SJSA1 (cell line): ENCODE measurements around the gene OSTM1. TPM values are rescaled to one million over a fixed set of nuclear protein-coding genes. Genes with fewer than 3 reads are reported as not detected.

Experiments
- DNase-seq, 2 experiments: peaks; one replicate each; pipeline ENCODE4 v3.0.0-alpha.2; 2015 to 2020; ENCODE audit warnings: low spot score in 2 of 2, low read depth in 1 of 2
- H3K27ac ChIP-seq: fragments of 250-450 bp; sonication (Bioruptor Pico); 2 replicates; pipeline ENCODE4 v1.5.1; 2020; ENCODE audit warnings: mild to moderate bottlenecking, moderate library complexity
- H3K27me3 ChIP-seq: fragments of 250-450 bp; sonication (Bioruptor Pico); replicated peaks from 2 replicates; pipeline ENCODE4 v1.5.1; 2020; ENCODE audit warnings: mild to moderate bottlenecking, moderate library complexity
- H3K36me3 ChIP-seq: fragments of 250-450 bp; sonication (Bioruptor Pico); 2 replicates; pipeline ENCODE4 v1.5.1; 2020; ENCODE audit warnings: mild to moderate bottlenecking
- H3K4me1 ChIP-seq: fragments of 250-450 bp; sonication (Bioruptor Pico); replicated peaks from 2 replicates; pipeline ENCODE4 v1.6.1; 2021; ENCODE audit warnings: mild to moderate bottlenecking
- H3K4me3 ChIP-seq: fragments of 250-450 bp; sonication (Bioruptor Pico); 2 replicates; pipeline ENCODE4 v1.5.1; 2020; ENCODE audit warnings: mild to moderate bottlenecking
- H3K9me3 ChIP-seq: fragments of 250-450 bp; sonication (Bioruptor Pico); replicated peaks from 2 replicates; pipeline ENCODE4 v1.5.1; 2020; ENCODE audit warnings: mild to moderate bottlenecking
- total RNA-seq: library from RNA; depleted of rRNA; stranded (reverse); fragments of >200 nt; shearing (Covaris generic); gene quantifications from 2 replicates; pipeline ENCODE4 v1.2.3, GENCODE V29; 2014

OSTM1 gene
- total RNA-seq, 1 experiment from 2014 or later, result 123 TPM

DNA sequence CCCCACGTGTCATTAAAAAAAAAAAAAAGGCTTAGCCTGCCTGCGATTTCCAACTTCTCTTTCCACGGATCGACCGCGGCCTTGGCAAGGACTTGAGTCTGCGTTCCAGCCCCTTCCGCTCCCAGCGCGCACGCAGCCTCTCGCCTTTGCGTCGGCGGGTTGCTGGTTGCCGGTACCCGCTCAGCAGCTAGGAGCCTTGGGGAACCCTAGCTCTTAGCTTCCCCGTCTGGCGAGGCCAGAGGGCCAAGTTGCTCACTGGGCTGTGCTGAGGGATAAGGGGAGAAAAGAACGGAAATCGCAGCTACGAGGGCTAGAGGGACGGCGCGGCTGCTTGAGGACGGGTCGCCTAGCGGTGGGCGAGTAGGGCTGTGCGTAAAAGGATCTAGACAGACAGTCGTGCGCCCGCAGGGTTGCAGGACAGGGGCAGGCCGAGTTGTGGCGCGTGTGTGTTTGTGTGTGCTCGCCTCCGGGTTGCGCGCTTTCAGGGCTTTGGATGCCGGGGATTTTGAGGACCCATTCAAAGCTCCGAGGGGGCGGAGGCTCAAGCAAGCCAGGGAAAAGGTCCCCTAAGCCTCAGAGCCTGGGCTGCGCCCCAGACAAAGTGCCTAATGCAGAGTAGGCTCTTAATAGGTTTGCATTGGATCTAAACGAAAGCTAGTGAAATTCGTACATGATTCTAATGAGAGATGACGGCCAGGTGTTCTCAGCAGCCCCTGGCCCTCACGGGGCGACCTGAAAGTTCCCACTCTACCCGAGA, 40.5 kb upstream of the OSTM1 start:
- Histone ChIP-seq H3K4me3 (peak overlapping the region; percentile 26), H3K27me3 (peaks cover 18% of the 10 kb centered on the region), H3K9me3 (no peaks in the 10 kb centered on the region; the same call in 1 of the 2 replicates), H3K27ac (no peak overlapping the region), H3K4me1 (peaks cover 26% of the 10 kb centered on the region), H3K36me3 (no peaks in the 10 kb centered on the region)
- DNase-seq, result peak in 1 of 2 experiments; percentile 43

DNA sequence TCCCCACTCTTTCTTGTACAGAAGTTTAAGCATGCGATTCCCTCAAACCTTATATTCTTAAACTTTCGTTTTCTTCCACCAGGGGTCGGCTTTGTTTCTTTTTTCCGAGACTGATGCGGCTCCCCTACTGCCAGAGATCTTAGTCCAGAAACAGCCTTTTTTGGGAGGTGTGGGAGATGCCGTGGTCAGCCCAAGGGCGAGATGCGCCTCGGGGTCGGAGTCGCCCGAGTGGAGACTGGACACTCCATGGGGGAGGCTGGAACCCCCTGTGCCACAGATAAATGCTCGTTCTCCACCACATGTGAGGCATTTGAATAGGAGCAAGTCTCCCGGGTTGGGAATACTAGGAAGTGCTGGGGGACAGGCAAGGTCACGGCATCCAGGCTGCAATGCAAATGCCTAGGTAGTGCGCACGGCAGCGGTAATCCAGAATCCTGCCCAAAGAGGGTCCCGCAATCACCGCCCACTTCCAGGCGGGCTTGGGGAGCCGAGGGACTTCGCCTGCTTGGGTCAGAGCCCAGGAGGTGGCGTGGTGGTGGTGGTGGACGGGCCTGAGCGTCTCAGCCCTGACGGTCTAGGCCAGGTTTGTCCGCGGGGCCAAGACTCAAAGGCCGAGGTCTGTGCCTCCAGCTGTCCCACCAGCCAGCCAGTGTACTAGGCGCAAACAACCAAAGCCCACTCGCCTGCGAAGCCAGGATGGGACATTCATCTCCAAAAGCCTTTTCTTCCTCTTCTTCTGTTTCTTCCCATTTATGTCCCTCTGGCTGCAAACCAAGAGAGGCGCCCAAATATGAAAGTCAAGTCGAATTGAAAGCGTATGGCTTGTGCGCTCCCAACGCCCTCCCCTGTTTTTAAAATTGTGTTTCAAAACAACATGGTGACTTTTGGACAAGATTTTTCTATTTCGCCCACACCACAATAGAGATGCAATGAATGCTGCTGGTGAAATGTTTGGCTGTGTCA, 39.3 kb upstream of the OSTM1 start:
- peaks cover 23% of the 10 kb centered on the region for H3K4me1 ChIP-seq
- H3K27ac ChIP-seq, result no peak overlapping the region
- DNase-seq, result peak in 1 of 2 experiments; percentile 68
- no peak overlapping the region for H3K4me3 ChIP-seq
- no peaks in the 10 kb centered on the region for H3K9me3 ChIP-seq
- no peaks in the 10 kb centered on the region for H3K36me3 ChIP-seq
- H3K27me3 ChIP-seq, result peaks cover 11% of the 10 kb centered on the region

DNA sequence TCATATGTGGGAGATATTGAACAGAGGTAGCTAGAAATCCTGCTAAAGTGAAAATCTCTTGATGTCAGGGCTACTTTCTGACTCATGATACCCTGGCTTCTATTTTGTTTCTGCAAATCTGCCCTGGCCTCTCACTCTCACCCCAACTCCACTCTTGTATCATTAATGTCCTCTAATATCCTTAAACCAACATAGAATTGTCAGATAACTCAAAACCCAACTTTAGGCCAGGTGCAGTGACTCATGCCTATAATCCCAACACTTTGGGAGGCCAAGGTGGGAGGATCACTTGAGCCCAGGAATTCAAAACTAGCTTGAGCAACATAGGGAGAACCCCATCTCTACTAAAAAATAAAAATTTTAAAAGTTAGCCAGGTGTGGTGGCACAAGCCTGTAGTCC, 33.8 kb upstream of the OSTM1 start:
- no peak for DNase-seq
- Histone ChIP-seq H3K27ac (no peak overlapping the region), H3K27me3 (no peaks in the 10 kb centered on the region), H3K9me3 (no peaks in the 10 kb centered on the region), H3K4me1 (peaks cover 26% of the 10 kb centered on the region), H3K4me3 (no peak overlapping the region), H3K36me3 (no peaks in the 10 kb centered on the region)

DNA sequence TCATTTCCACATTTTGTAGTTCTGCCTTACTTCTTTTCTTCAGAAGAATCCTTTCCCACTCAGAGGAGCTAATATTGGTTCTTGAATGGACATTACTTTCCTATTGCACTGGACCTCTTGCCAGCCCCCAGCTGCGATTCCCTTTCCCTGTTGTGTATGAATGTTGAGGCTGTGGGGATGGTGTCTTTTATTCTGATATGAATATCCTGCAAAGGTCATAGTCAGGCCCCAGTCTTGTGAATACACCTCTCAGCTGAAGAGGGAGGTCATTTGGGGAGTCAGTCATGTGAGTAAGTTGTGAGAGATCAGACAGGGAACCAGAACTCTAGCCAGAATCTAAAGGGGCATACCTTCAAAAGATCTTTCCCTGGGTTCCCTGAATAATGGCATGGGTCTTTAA, 32.6 kb upstream of the OSTM1 start:
- DNase-seq, result no peak
- Histone ChIP-seq H3K4me1 (peaks cover 24% of the 10 kb centered on the region), H3K27me3 (no peaks in the 10 kb centered on the region), H3K4me3 (no peak overlapping the region), H3K27ac (no peak overlapping the region), H3K36me3 (no peaks in the 10 kb centered on the region), H3K9me3 (no peaks in the 10 kb centered on the region)

DNA sequence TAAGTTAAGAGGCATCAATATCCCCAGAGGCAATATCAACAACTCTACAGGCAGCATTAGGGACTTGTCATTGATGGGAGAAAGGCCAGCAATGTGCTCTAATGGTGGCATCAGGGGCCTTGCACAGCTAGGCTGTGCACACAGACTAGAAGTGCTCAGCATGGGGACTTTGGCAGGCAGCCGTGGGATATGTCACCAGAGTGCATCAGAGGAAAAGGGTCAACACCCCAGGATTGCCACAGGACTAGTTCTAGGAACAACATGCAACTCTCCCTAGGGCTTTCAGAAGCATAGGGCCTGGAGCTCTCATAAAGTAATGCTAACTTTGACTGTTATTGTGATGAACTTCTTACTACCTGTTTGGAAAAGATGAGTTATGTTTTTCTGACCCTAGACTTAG, 32.2 kb upstream of the OSTM1 start:
- H3K9me3 ChIP-seq, result no peaks in the 10 kb centered on the region
- no peak overlapping the region for H3K27ac ChIP-seq
- no peaks in the 10 kb centered on the region for H3K27me3 ChIP-seq
- no peaks in the 10 kb centered on the region for H3K36me3 ChIP-seq
- H3K4me3 ChIP-seq, result no peak overlapping the region
- DNase-seq, result no peak
- peaks cover 24% of the 10 kb centered on the region for H3K4me1 ChIP-seq

DNA sequence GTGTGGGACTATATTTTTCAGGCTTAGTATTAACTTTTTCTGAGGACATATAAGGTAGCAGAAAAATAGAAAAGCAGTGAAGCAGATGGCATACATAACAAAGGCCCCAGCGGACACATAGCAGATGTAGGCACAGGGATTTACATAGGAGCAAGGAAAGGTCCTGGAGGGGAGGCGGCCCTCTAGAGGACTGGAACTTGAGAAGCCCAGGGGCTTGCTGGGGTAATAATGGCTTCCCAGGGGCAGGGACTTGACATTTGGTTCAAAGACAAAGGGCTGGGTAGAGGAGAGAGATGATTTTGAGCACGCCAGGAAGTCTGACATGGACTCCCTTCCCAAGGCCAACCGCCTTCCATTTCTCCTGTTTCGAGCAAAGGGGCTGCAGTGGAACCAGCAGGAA, 31.7 kb upstream of the OSTM1 start:
- peak overlapping the region; percentile 82 for H3K27ac ChIP-seq
- no peaks in the 10 kb centered on the region for H3K9me3 ChIP-seq
- no peaks in the 10 kb centered on the region for H3K36me3 ChIP-seq
- no peak for DNase-seq
- H3K4me3 ChIP-seq, result no peak overlapping the region
- peaks cover 24% of the 10 kb centered on the region for H3K4me1 ChIP-seq
- H3K27me3 ChIP-seq, result no peaks in the 10 kb centered on the region

DNA sequence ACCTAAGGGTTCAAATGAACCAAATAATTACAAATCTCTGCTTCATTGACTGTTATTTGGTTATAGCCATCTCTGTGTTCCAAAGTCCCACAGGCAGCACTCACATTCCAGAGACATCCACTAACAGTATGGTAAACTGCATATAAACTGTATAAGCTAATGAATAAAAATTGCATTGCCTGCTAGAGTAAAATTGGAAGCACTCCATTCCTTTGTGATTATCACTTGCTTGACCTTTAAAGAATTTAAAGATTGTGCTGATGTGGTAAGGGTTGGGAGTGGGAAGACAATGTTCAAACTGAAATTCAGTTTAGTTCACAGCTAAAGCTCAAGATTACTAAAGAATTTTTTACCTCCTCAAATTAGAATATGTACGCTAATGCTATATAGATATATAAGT, 31.0 kb upstream of the OSTM1 start:
- Histone ChIP-seq H3K36me3 (no peaks in the 10 kb centered on the region), H3K27me3 (no peaks in the 10 kb centered on the region), H3K4me3 (no peak overlapping the region), H3K9me3 (no peaks in the 10 kb centered on the region), H3K27ac (peak overlapping the region; percentile 82), H3K4me1 (peaks cover 24% of the 10 kb centered on the region)
- peak in 1 of 2 experiments; percentile 51 for DNase-seq

DNA sequence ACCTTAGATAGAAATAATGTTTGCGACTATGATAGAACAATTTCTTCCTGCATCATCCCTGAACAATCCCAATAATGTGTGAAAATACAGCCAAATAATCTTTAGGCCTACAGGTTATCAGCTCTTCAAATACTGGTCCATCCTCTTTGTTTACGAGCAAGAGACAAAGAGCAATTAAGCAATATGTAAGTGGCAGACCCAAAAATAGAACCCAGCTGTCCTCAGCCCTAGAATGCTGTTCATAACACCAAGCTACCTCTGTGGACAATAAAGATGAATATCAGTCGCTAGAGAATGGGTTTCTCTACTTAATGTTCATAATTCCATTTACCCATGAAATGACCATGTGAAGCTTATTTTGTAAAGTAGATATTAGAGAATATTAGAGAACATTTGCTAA, 28.4 kb upstream of the OSTM1 start:
- no peaks in the 10 kb centered on the region for H3K27me3 ChIP-seq

DNA sequence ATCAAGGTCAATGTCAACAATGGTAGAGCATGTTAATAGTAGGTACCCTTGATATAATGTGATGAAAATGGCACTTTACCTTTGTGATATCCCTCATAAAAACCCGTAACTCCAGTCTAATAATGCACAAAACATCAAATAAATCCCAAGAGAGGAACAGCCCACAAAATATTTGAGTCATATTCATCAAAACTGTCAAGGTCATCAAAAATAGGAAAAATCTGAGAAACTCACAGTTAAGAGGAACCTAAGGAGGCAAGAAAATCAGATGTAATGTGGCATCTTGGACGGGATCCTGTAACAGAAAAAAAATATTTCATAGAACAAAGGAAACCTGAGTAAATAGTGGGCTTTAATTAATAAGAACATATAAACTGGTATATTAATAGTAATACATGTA, 25.5 kb upstream of the OSTM1 start:
- no peaks in the 10 kb centered on the region for H3K36me3 ChIP-seq
- no peaks in the 10 kb centered on the region for H3K27me3 ChIP-seq
- no peak for DNase-seq
- H3K9me3 ChIP-seq, result no peaks in the 10 kb centered on the region
- no peak overlapping the region for H3K4me3 ChIP-seq
- no peak overlapping the region for H3K27ac ChIP-seq
- H3K4me1 ChIP-seq, result peaks cover 3% of the 10 kb centered on the region

More for the DNA sequence above, 28.4 kb upstream of the OSTM1 start:
- no peak for DNase-seq
- Histone ChIP-seq H3K4me1 (peaks cover 24% of the 10 kb centered on the region), H3K27ac (no peak overlapping the region), H3K4me3 (no peak overlapping the region), H3K9me3 (no peaks in the 10 kb centered on the region), H3K36me3 (no peaks in the 10 kb centered on the region)

DNA sequence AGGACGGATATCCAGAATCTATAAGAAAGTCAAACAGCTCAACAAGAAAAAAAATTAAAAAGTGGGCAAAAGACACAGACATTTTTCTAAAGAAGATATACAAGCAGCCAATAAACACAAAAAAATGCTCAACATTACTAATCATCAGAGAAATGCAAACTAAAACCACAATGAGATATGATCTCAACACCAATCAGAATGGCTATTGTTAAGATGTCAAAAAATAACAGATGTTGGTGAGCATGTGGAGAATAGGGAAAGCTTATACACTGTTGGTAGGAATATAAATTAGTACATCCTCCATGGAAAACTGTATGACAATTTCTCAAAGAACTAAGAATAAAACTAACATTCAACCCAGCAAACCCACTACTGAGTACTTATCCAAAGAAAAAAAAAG, 23.3 kb upstream of the OSTM1 start:
- no peak for DNase-seq
- Histone ChIP-seq H3K4me1 (no peaks in the 10 kb centered on the region), H3K4me3 (no peak overlapping the region), H3K27me3 (no peaks in the 10 kb centered on the region), H3K9me3 (no peaks in the 10 kb centered on the region), H3K36me3 (no peaks in the 10 kb centered on the region), H3K27ac (no peak overlapping the region)

DNA sequence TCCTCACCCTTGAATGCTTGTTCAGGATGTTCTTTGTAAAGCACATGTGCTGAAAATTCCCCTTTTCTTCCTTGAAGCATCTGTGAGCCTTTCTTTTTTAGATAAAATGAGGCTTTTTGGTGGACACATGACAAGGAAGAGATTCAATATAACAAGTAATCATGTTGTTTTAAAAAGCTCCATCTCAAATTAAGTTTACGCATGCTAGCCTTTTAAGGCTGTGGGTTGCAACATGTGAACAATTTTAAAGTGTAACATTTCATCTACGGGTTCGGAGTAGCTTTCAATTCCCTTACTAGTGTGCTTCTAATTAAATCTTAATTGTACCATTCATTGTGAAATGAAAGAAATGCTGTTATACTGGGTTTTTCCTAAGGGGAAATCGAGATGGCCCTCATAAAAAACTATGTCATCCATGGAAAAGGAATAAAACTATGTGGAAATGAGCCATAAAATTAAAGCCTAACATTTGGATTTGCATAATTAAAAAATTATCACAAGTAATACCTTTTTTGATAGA, 19.3 kb upstream of the OSTM1 start:
- H3K27ac ChIP-seq, result no peak overlapping the region
- H3K27me3 ChIP-seq, result no peaks in the 10 kb centered on the region
- no peaks in the 10 kb centered on the region for H3K4me1 ChIP-seq
- no peak for DNase-seq
- H3K9me3 ChIP-seq, result no peaks in the 10 kb centered on the region
- no peak overlapping the region for H3K4me3 ChIP-seq
- H3K36me3 ChIP-seq, result no peaks in the 10 kb centered on the region

DNA sequence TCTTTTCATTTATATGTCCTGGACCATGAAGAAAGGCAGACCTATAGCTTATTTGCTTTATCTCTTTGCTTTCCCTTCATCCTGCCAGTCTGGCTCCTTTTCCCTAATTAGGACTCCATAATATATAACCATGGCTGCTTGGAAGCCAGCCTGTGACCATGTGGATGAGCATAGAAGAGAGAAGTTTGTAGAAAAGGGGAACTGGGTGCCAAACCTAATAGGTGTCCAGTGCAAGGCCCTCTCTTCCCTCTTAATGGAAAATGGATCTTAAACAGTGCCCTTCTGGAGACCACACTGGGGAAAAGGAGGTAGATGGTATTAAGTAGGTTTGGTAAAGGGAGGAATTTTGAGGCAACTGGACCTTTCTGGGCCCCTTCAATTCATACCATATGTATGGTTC, 16.7 kb upstream of the OSTM1 start:
- Histone ChIP-seq H3K9me3 (peaks cover 3% of the 10 kb centered on the region; the same call in 1 of the 2 replicates), H3K4me1 (no peaks in the 10 kb centered on the region), H3K27ac (no peak overlapping the region), H3K4me3 (no peak overlapping the region), H3K27me3 (no peaks in the 10 kb centered on the region), H3K36me3 (no peaks in the 10 kb centered on the region)
- DNase-seq, result no peak

DNA sequence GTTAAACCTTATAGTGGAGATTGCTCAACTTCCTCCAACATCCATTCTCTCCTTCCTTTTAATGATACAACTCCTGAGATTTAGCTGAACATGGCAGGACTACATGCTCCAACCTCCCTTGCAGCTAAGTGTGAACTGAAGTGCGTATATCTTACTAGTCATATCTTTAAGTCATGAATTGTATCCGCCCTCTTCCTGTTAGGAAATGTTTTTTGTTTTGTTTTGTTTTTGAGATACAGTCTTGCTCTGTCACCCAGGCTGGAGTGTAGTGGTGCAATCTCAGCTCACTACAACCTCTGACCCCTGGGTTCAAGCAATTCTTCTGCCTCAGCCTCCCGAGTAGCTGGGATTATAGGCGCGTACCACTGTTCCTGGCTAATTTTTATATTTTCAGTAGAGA, 8.8 kb upstream of the OSTM1 start:
- Histone ChIP-seq H3K4me1 (peaks cover 20% of the 10 kb centered on the region), H3K9me3 (peaks cover 3% of the 10 kb centered on the region; the same call in 1 of the 2 replicates), H3K27ac (no peak overlapping the region), H3K36me3 (no peaks in the 10 kb centered on the region), H3K4me3 (no peak overlapping the region), H3K27me3 (no peaks in the 10 kb centered on the region)
- no peak for DNase-seq

DNA sequence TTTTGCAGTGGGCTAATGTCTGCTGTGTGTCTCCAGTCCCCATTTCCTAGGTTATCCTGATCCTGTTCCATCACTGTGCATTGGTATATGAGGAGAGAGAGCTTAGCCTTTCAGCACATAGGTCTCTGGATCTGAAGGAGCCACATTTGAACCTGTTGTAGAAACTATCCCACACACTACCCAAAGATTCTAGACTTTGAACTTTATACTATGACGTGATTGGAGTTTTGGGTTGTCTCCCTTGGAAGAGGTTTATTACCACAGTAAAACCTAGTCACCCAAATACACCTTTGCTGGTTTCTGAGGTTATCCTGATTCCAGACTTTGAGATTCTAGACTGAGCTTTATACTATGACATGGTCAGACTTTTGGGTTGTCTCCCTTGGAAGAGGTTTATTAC, 8.0 kb upstream of the OSTM1 start:
- H3K27ac ChIP-seq, result no peak overlapping the region
- H3K4me3 ChIP-seq, result no peak overlapping the region
- no peaks in the 10 kb centered on the region for H3K36me3 ChIP-seq
- DNase-seq, result no peak
- peaks cover 20% of the 10 kb centered on the region for H3K4me1 ChIP-seq
- no peaks in the 10 kb centered on the region for H3K27me3 ChIP-seq
- peaks cover 3% of the 10 kb centered on the region; the same call in 1 of the 2 replicates for H3K9me3 ChIP-seq
